Erythroblast (primary cell): Measurements from ENCODE around the gene LDB3.

Source experiments
- GATA1 ChIP-seq: IDR thresholded peaks from 2 replicates; pipeline ENCODE4 v1.6.1; 2011; ENCODE audit warnings: low read depth, mild to moderate bottlenecking, control low read depth, low read length, moderate library complexity
- POLR2A ChIP-seq: IDR thresholded peaks from 2 replicates; pipeline ENCODE4 v1.6.1; 2011; ENCODE audit warnings: mild to moderate bottlenecking, low read length

GRCh38 chr10:86663046-86663345 lies 5.3 kb upstream of the LDB3 start:
- no peak for TF ChIP-seq POLR2A
- no peak for TF ChIP-seq GATA1
